ENCODE results near the gene GIMAP8.

- TF ChIP-seq CTCF (IDR thresholded peaks at IDR 0.05): no peak
- TF ChIP-seq EZH2phosphoT487 (IDR thresholded peaks at IDR 0.05): no peak
- TF ChIP-seq EZH2 (IDR thresholded peaks at IDR 0.05): no peak
Observed at GRCh38 chr7:150401424-150401790, 49.0 kb upstream of the GIMAP8 start.
